Endothelial cell of umbilical vein (primary cell): ENCODE data around the gene PAPPA2. TPM values are rescaled to one million over a fixed set of nuclear protein-coding genes. Genes with fewer than 3 reads are reported as not detected.

Experiments
- BruUV-seq: library from RNA; stranded (reverse); fragments of 400-500 nt; replicated peaks from 2 replicates; lab custom pipeline; 2021; lab: Mats Ljungman, UMichigan
- CTCF ChIA-PET: fragments of 300-600, 350-600 bp; sonication (Branson Sonifier 250); formaldehyde crosslinking; loops from one replicate; lab custom pipeline; 2021; ENCODE audit warnings: antibody characterized with exemption, inconsistent platforms; lab: Charles Lee
- POLR2A ChIA-PET: fragments of 300-600, 350-600 bp; sonication (Branson Sonifier 250); formaldehyde crosslinking; loops from one replicate; lab custom pipeline; 2021; ENCODE audit warnings: antibody characterized with exemption, inconsistent platforms; lab: Charles Lee
- DNase-seq: peaks from one replicate; pipeline ENCODE4 v3.0.0-alpha.2; 2011; ENCODE audit warnings: low read depth, low spot score
- FAIRE-seq: peaks from 2 replicates; lab custom pipeline; 2011; peaks lifted over from hg19 to GRCh38; lab: Jason Lieb, UNC
- H2AFZ ChIP-seq: 2 replicates; pipeline ENCODE4 v1.6.0; 2012; ENCODE audit warnings: low read depth, low read length, control low read depth, inconsistent platforms
- H3K27ac ChIP-seq: 2 replicates; pipeline ENCODE4 v1.5.1; 2011; ENCODE audit warnings: low read depth, mild to moderate bottlenecking, control low read depth, low read length, moderate library complexity; ENCODE audit not compliant: insufficient read depth
- H3K27me3 ChIP-seq, 2 experiments: 2 replicates each; pipeline versions ENCODE4 v1.6.0 to v1.6.1; 2011; ENCODE audit warnings: low read length in 2 of 2, mixed read lengths in 1 of 2; ENCODE audit not compliant: control insufficient read depth in 2 of 2, insufficient read depth in 2 of 2
- H3K36me3 ChIP-seq, 2 experiments: 2 replicates in 1 of 2; 3 replicates in 1 of 2; pipeline ENCODE4 v1.5.1; 2011; ENCODE audit warnings: low read length in 2 of 2, mild to moderate bottlenecking in 1 of 2, moderate library complexity in 1 of 2; ENCODE audit not compliant: control insufficient read depth in 2 of 2, insufficient read depth in 2 of 2; ENCODE audit errors: extremely low read depth in 1 of 2
- H3K4me1 ChIP-seq: 3 replicates; pipeline ENCODE4 v1.5.1; 2011; ENCODE audit warnings: mild to moderate bottlenecking, low read length; ENCODE audit not compliant: control insufficient read depth, insufficient read depth; ENCODE audit errors: extremely low read depth
- H3K4me2 ChIP-seq: 2 replicates; pipeline ENCODE4 v1.6.1; 2011; ENCODE audit warnings: low read length, control low read depth, mixed read lengths; ENCODE audit not compliant: insufficient read depth
- H3K4me3 ChIP-seq, 3 experiments: fragments of 200-600 bp in 1 of 3; sonication (generic), shearing (Covaris generic) in 1 of 3; replicated peaks in 1 of 3; 2 replicates each; pipeline ENCODE4 v1.5.1; 2011 to 2016; ENCODE audit warnings: control low read depth in 3 of 3, low read length in 3 of 3, mild to moderate bottlenecking in 2 of 3, inconsistent platforms in 1 of 3, low read depth in 1 of 3, moderate library complexity in 1 of 3; ENCODE audit not compliant: insufficient read depth in 1 of 3
- H3K79me2 ChIP-seq: 2 replicates; pipeline ENCODE4 v1.6.0; 2012; ENCODE audit warnings: low read length, inconsistent platforms; ENCODE audit not compliant: control insufficient read depth, insufficient read depth
- H3K9ac ChIP-seq: replicated peaks from 2 replicates; pipeline ENCODE3; 2011; ENCODE audit warnings: low read length, control low read depth; ENCODE audit not compliant: insufficient read depth; ENCODE audit errors: extremely low read depth
- H3K9me1 ChIP-seq: replicated peaks from 3 replicates; pipeline ENCODE4 v1.6.0; 2011; ENCODE audit warnings: mild to moderate bottlenecking, low read length; ENCODE audit not compliant: control insufficient read depth, insufficient read depth; ENCODE audit errors: extremely low read depth
- H3K9me3 ChIP-seq: replicated peaks from 2 replicates; pipeline ENCODE4 v1.5.1; 2012; ENCODE audit warnings: low read length, inconsistent platforms; ENCODE audit not compliant: control insufficient read depth, insufficient read depth
- H4K20me1 ChIP-seq: replicated peaks from 2 replicates; pipeline ENCODE3; 2011; ENCODE audit warnings: mild to moderate bottlenecking, low read length; ENCODE audit not compliant: control insufficient read depth, insufficient read depth; ENCODE audit errors: extremely low read depth
- EZH2 ChIP-seq: IDR thresholded peaks from 2 replicates; pipeline ENCODE4 v1.6.1; 2012; ENCODE audit warnings: borderline replicate concordance, low read depth, mild to moderate bottlenecking, moderate library complexity, low read length, inconsistent platforms; ENCODE audit not compliant: severe bottlenecking
- FOS ChIP-seq: IDR thresholded peaks from 2 replicates; pipeline ENCODE4 v1.6.1; 2011; ENCODE audit warnings: mild to moderate bottlenecking, low read length, moderate library complexity, borderline replicate concordance; ENCODE audit not compliant: insufficient read depth
- GATA2 ChIP-seq: IDR thresholded peaks from 2 replicates; pipeline ENCODE4 v1.7.0; 2011; ENCODE audit warnings: low read depth, mild to moderate bottlenecking, moderate library complexity, mixed read lengths, low read length; ENCODE audit not compliant: insufficient read length, insufficient read depth
- JUN ChIP-seq: IDR thresholded peaks from 2 replicates; pipeline ENCODE4 v1.6.1; 2011; ENCODE audit warnings: borderline replicate concordance, low read depth; ENCODE audit not compliant: insufficient read length, insufficient read depth
- MYC ChIP-seq: IDR thresholded peaks from one replicate; pipeline ENCODE4 v1.6.1; 2011; ENCODE audit warnings: mild to moderate bottlenecking, low read depth, low read length
- POLR2A ChIP-seq: IDR thresholded peaks from 2 replicates; pipeline ENCODE4 v1.6.1; 2012; ENCODE audit warnings: low read depth, mild to moderate bottlenecking, control low read depth, low read length
- POLR2AphosphoS5 ChIP-seq: IDR thresholded peaks from 2 replicates; pipeline ENCODE4 v1.6.1; 2012; ENCODE audit warnings: low read depth, mild to moderate bottlenecking, control low read depth, low read length, moderate library complexity; ENCODE audit not compliant: insufficient read depth
- dilution Hi-C: fragments of 300-500 bp; cut with MboI; formaldehyde crosslinking; loops from one replicate; pipeline ENCODE4 v1.15.0; 2019; ENCODE audit warnings: low sequenced_read_pairs; ENCODE audit not compliant: extremely low pct_ligation_motif_present
- intact Hi-C: fragments of 100-400 bp; cut with micrococcal nuclease; formaldehyde crosslinking; loops from one replicate; pipeline ENCODE4 v1.10.0; 2022
- polyA plus RNA-seq, 4 experiments: library from polyadenylated mRNA; depleted of rRNA in 3 of 4; stranded (reverse) in 3 of 4; unstranded in 1 of 4; fragments of >200 nt; gene quantifications; 2 replicates each; pipeline versions ENCODE4 v1.2.1 to v1.2.3, GENCODE V29; 2011 to 2012; ENCODE audit warnings: missing spikeins in 1 of 4
- total RNA-seq: library from RNA; stranded (reverse); gene quantifications from 2 replicates; pipeline ENCODE4 v1.2.3, GENCODE V29; 2021
- TF ChIP-seq, protein P1 (sequence below): IDR thresholded peaks from 2 replicates; pipeline ENCODE4 v1.6.1; 2011; ENCODE audit not compliant: insufficient read depth, insufficient read length
- TF ChIP-seq, protein P2 (sequence below), 2 donors: IDR thresholded peaks; 1 replicate in 1 of 2; 2 replicates in 1 of 2; pipeline ENCODE4 v1.5.1; 2011; ENCODE audit warnings: low read length in 2 of 2, mild to moderate bottlenecking in 2 of 2, moderate library complexity in 2 of 2, control low read depth in 1 of 2, inconsistent platforms in 1 of 2, low read depth in 1 of 2; ENCODE audit not compliant: insufficient read depth in 1 of 2; ENCODE audit errors: extremely low read depth in 1 of 2

Gene PAPPA2
- total and polyA plus RNA-seq, 2 donors (not counting 3 experiments of a cell fraction or from before 2014, with no cell fraction given), result not detected

DNA sequence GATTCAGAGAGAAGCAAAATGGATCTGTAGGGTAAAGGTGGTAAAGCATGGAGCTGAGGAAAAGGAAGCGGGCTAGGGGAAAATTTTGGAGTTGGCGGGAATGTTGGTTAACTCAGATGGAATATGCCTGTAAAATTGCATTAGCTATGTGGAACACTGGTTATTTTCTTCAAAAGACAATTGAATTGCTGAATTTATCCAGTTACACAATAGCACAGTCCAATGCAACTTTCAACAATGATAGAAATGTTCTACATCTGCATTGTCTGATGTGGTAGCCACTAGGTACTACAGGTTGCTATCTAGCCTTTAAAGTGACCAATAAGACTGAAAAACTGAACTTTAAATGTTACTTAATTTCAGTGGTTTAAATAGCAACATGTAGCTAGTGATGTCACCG is 386.3 kb downstream of the PAPPA2 start:
- H3K4me2 ChIP-seq, result no peak overlapping the region
- H3K27me3 ChIP-seq, result no peaks in the 10 kb centered on the region
- no peaks in the 10 kb centered on the region for H3K79me2 ChIP-seq
- no TSS peak for BruUV-seq
- ChIA-PET POLR2A (no interaction called here), CTCF (no interaction called here)
- no peak for DNase-seq
- H3K27ac ChIP-seq, result no peak overlapping the region
- intact Hi-C loops (no loop called here), dilution Hi-C loops (no loop called here)
- no peaks in the 10 kb centered on the region for H4K20me1 ChIP-seq
- no peaks in the 10 kb centered on the region for H3K9me1 ChIP-seq
- H3K36me3 ChIP-seq, result no peaks in the 10 kb centered on the region
- TF ChIP-seq JUN (no peak), GATA2 (no peak), MYC (no peak), EZH2 (no peak), POLR2AphosphoS5 (no peak), FOS (no peak), POLR2A (no peak)
- TF ChIP-seq, protein P1, sequence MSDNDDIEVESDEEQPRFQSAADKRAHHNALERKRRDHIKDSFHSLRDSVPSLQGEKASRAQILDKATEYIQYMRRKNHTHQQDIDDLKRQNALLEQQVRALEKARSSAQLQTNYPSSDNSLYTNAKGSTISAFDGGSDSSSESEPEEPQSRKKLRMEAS, result no peak
- TF ChIP-seq, protein P2, sequence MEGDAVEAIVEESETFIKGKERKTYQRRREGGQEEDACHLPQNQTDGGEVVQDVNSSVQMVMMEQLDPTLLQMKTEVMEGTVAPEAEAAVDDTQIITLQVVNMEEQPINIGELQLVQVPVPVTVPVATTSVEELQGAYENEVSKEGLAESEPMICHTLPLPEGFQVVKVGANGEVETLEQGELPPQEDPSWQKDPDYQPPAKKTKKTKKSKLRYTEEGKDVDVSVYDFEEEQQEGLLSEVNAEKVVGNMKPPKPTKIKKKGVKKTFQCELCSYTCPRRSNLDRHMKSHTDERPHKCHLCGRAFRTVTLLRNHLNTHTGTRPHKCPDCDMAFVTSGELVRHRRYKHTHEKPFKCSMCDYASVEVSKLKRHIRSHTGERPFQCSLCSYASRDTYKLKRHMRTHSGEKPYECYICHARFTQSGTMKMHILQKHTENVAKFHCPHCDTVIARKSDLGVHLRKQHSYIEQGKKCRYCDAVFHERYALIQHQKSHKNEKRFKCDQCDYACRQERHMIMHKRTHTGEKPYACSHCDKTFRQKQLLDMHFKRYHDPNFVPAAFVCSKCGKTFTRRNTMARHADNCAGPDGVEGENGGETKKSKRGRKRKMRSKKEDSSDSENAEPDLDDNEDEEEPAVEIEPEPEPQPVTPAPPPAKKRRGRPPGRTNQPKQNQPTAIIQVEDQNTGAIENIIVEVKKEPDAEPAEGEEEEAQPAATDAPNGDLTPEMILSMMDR (IDR thresholded peaks at IDR 0.05; ENCODE audit: extremely low read depth in 1 of 2, insufficient read depth in 1 of 2, low read depth in 1 of 2, low read length in 2 of 2), result no peak
- no peaks in the 10 kb centered on the region for H3K9me3 ChIP-seq
- H3K4me1 ChIP-seq, result no peaks in the 10 kb centered on the region
- no peak overlapping the region for H2AFZ ChIP-seq
- H3K9ac ChIP-seq, result no peak overlapping the region
- H3K4me3 ChIP-seq, result no peak overlapping the region
- no peak for FAIRE-seq
